ENCODE results near the gene KCTD11. TPM values are rescaled to one million over a fixed set of nuclear protein-coding genes. Genes with fewer than 3 reads are reported as not detected.
"Not testable (repeated sequence)": the region's sequence is repeated elsewhere in the genome, so short reads cannot be mapped to it uniquely, and the experiment has no call there.

KCTD11 gene
- total and polyA plus RNA-seq, 2 donors (not counting 1 experiment from before 2014, with no cell fraction given) = 4.3 to 13.4 TPM

- 100% methylated on average over 1 of the region's 3 CpGs for WGBS (ENCODE audit: insufficient coverage)
- Histone ChIP-seq H3K9me3 (ENCODE audit: control extremely low read depth in 1 of 3, control insufficient read depth in 2 of 3, insufficient read depth in 1 of 3, low read length in 2 of 3) (no peaks in the 10 kb centered on the region), H3K9ac (ENCODE audit: low read length) (no peak overlapping the region), H3K27me3 (replicated peaks in 1 of 4; ENCODE audit: control extremely low read depth in 1 of 4, control insufficient read depth in 3 of 4, insufficient read depth in 4 of 4, low read length in 3 of 4) (no peaks in the 10 kb centered on the region), H4K20me1 (ENCODE audit: control insufficient read depth, insufficient read depth, low read length, poor library complexity, severe bottlenecking) (peaks cover 20% of the 10 kb centered on the region), H3K27ac (ENCODE audit: low read length in 2 of 2) (peak overlapping the region; percentile 67 to 79), H3K4me3 (ENCODE audit: control extremely low read depth in 1 of 5, extremely low read depth in 1 of 5, insufficient read depth in 1 of 5, low read depth in 2 of 5, low read length in 4 of 5) (no peak overlapping the region), H3K4me1 (ENCODE audit: control insufficient read depth in 2 of 2, insufficient read depth in 2 of 2, low read length in 2 of 2) (peaks cover 32 to 77% of the 10 kb centered on the region in 2 donors), H3K36me3 (replicated peaks in 1 of 2; ENCODE audit: control extremely low read depth in 1 of 2, control insufficient read depth in 1 of 2, extremely low read depth in 1 of 2, insufficient read depth in 2 of 2, low read length in 1 of 2) (peaks cover 4 to 16% of the 10 kb centered on the region in 2 experiments), H3K79me2 (ENCODE audit: control insufficient read depth, insufficient read depth, low read length) (peaks cover 75% of the 10 kb centered on the region), H2AFZ (ENCODE audit: insufficient read depth, low read depth, low read length, poor library complexity, severe bottlenecking) (no peak overlapping the region), H3K4me2 (replicated peaks; ENCODE audit: low read depth, low read length, poor library complexity, severe bottlenecking) (peak overlapping the region; percentile 86)
- ATAC-seq (ENCODE audit: low read depth) = no peak
- Mint-ChIP-seq H3K4me1 (peaks cover 50% of the 10 kb centered on the region), H3K27me3 (no peaks in the 10 kb centered on the region), H3K9me3 (ENCODE audit: insufficient read depth) (no peaks in the 10 kb centered on the region), H3K4me3 (peak overlapping the region; percentile 89), H3K27ac (peak overlapping the region; percentile 96)
- ChIA-PET POLR2A (interaction anchor here (1.0 to 1.3 kb wide), 2 partner anchors 9 to 223 kb away, joined by 3 to 5 read pairs; partner anchors contain the start of gene TNFSF13), CTCF (interaction anchor here (0.9 to 6.2 kb wide), 8 partner anchors 8 to 226 kb away, joined by 3 to 53 read pairs (median 13); partner anchors contain the start of genes KCTD11 and TMEM95)
- intact Hi-C loops (cut with micrococcal nuclease) = no loop called here
- DNase-seq = no peak
- no peak for TF ChIP-seq EZH2 (IDR thresholded peaks at IDR 0.05; ENCODE audit: borderline replicate concordance, insufficient read depth, low read depth, low read length, poor library complexity, severe bottlenecking)
- TF ChIP-seq, protein P1, sequence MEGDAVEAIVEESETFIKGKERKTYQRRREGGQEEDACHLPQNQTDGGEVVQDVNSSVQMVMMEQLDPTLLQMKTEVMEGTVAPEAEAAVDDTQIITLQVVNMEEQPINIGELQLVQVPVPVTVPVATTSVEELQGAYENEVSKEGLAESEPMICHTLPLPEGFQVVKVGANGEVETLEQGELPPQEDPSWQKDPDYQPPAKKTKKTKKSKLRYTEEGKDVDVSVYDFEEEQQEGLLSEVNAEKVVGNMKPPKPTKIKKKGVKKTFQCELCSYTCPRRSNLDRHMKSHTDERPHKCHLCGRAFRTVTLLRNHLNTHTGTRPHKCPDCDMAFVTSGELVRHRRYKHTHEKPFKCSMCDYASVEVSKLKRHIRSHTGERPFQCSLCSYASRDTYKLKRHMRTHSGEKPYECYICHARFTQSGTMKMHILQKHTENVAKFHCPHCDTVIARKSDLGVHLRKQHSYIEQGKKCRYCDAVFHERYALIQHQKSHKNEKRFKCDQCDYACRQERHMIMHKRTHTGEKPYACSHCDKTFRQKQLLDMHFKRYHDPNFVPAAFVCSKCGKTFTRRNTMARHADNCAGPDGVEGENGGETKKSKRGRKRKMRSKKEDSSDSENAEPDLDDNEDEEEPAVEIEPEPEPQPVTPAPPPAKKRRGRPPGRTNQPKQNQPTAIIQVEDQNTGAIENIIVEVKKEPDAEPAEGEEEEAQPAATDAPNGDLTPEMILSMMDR (IDR thresholded peaks at IDR 0.05) = no peak
Measured at GRCh38 chr17:7334938-7335538, 16.9 kb upstream of the KCTD11 start.

GRCh38 chr17:7335765-7336164 lies 16.2 kb upstream of the KCTD11 start:
- DNase-seq; H3K27me3 Mint-ChIP-seq; H3K9me3 ChIP-seq (ENCODE audit: control extremely low read depth in 1 of 3, control insufficient read depth in 2 of 3, insufficient read depth in 1 of 3, low read length in 2 of 3); H3K9me3 Mint-ChIP-seq (ENCODE audit: insufficient read depth); ATAC-seq (ENCODE audit: low read depth); intact Hi-C loops (cut with micrococcal nuclease); H3K27me3 ChIP-seq (replicated peaks in 1 of 4; ENCODE audit: control extremely low read depth in 1 of 4, control insufficient read depth in 3 of 4, insufficient read depth in 4 of 4, low read length in 3 of 4): not testable (repeated sequence)
- Histone ChIP-seq H4K20me1 (ENCODE audit: control insufficient read depth, insufficient read depth, low read length, poor library complexity, severe bottlenecking) (peaks cover 27% of the 10 kb centered on the region), H3K4me2 (replicated peaks; ENCODE audit: low read depth, low read length, poor library complexity, severe bottlenecking) (peak overlapping the region; percentile 86), H3K9ac (ENCODE audit: low read length) (peak overlapping the region; percentile 87), H3K36me3 (replicated peaks in 1 of 2; ENCODE audit: control extremely low read depth in 1 of 2, control insufficient read depth in 1 of 2, extremely low read depth in 1 of 2, insufficient read depth in 2 of 2, low read length in 1 of 2) (peaks cover 4 to 21% of the 10 kb centered on the region in 2 experiments), H2AFZ (ENCODE audit: insufficient read depth, low read depth, low read length, poor library complexity, severe bottlenecking) (peak overlapping the region; percentile 76), H3K27ac (ENCODE audit: low read length in 2 of 2) (peak overlapping the region; percentile 67 to 79), H3K4me3 (ENCODE audit: control extremely low read depth in 1 of 5, extremely low read depth in 1 of 5, insufficient read depth in 1 of 5, low read depth in 2 of 5, low read length in 4 of 5) (peak overlapping the region in 4 of 5 experiments; percentile 84 to 93 (median 87)), H3K4me1 (ENCODE audit: control insufficient read depth in 2 of 2, insufficient read depth in 2 of 2, low read length in 2 of 2) (peaks cover 26 to 69% of the 10 kb centered on the region in 2 donors), H3K79me2 (ENCODE audit: control insufficient read depth, insufficient read depth, low read length) (peaks cover 76% of the 10 kb centered on the region)
- H3K27ac Mint-ChIP-seq = peak overlapping the region; percentile 96
- peak overlapping the region; percentile 89 for H3K4me3 Mint-ChIP-seq
- peaks cover 48% of the 10 kb centered on the region for H3K4me1 Mint-ChIP-seq
- WGBS (ENCODE audit: insufficient coverage) = 68% methylated on average over 6 of the region's 13 CpGs
- ChIA-PET POLR2A (interaction anchor here (0.6 to 2.3 kb wide), 10 partner anchors 10 to 248 kb away, joined by 3 to 7 read pairs (median 4); partner anchors contain the start of genes CTDNEP1, DVL2, KCTD11 and MPDU1), CTCF (interaction anchor here (1.0 to 6.2 kb wide), 17 partner anchors 9 to 290 kb away, joined by 3 to 53 read pairs (median 6); partner anchors contain the start of genes KCTD11, SENP3, SLC2A4 and SOX15)
